NCI-H1694 (cell line): ENCODE measurements around the gene GRK1.
"Not testable (repeated sequence)": the region's sequence is repeated elsewhere in the genome, so short reads cannot be mapped to it uniquely, and the experiment has no call there.

ENCODE experiments used
- DNase-seq: peaks from one replicate; lab custom pipeline; 2025; lab: John Stamatoyannopoulos, UW

The GRK1 gene

GRCh38 chr13:113665597-113666328, 1.3 kb upstream of the GRK1 start:
- no peak for DNase-seq

DNA sequence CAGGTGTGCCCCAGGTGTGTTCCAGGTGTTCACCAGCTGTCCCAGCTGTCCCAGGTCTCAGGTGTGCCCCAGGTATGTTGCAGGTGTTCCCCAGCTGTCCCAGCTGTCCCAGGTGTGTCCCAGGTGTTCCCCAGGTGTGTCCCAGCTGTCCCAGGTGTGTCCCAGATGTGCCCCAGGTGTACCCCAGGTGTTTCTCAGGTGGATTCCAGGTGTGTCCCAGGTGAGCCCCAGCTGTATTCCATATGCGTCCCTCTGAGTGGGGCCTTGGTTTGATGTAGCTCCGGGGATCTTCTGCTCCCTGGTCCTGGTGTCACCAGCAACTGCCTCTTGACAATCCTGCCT, 719 bp upstream of the GRK1 start:
- DNase-seq, result no peak

- DNase-seq, result no peak
Measured at GRCh38 chr13:113667771-113668490, 912 bp downstream of the GRK1 start.

DNA sequence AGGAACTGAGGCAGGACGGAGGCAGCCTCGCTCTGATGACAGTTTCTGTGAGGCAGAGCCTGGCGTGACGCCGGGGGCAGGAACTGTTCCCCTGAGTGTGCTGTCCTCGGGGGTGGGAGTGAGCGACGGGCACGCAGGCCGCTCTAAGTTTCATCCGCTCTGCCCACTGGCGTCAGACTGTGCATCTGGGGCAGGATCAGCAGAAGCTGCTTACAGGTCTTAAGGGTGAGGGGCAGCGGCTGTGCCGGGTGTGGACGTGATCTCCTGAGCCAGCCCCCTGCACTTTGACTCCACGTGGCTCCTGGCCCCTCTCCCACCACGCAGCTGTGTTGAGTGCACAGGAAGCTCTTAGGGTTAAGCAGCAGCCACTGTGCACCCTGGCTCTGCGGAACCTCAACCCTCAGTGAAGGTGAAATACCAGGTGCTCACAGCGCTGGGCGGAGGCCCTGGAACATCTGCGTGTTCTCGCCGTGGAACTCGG, 1.5 kb downstream of the GRK1 start:
- no peak for DNase-seq

DNA sequence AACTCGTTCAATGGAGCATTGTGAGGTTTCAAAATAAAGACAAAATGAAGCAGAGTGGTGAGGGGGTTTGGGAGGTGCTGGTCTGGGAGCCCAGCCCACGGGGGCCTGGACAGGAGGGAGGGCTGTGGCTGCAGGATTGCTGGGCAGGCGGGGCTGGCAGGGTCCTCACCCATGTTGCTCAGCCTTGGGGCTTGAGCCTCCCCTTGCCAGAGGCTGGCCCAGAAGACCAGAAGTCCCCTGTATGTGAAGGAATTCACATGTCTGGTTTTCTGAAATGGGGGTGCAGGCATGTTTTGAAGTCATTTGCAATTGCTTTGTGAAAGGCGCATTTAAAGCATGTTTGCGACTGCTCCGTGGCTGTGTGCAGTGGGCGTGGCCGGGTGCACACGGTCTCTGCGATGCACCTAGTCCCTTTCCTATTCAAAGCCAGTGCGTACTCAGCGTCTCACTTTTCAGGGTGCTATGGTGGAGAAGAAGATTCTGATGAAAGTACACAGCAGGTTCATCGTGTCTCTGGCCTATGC, 2.3 kb downstream of the GRK1 start:
- DNase-seq, result no peak

- no peak for DNase-seq
Measured at GRCh38 chr13:113669755-113670341, 2.8 kb downstream of the GRK1 start.

- DNase-seq, result no peak
Measured at GRCh38 chr13:113670541-113670940, 3.5 kb downstream of the GRK1 start.

DNA sequence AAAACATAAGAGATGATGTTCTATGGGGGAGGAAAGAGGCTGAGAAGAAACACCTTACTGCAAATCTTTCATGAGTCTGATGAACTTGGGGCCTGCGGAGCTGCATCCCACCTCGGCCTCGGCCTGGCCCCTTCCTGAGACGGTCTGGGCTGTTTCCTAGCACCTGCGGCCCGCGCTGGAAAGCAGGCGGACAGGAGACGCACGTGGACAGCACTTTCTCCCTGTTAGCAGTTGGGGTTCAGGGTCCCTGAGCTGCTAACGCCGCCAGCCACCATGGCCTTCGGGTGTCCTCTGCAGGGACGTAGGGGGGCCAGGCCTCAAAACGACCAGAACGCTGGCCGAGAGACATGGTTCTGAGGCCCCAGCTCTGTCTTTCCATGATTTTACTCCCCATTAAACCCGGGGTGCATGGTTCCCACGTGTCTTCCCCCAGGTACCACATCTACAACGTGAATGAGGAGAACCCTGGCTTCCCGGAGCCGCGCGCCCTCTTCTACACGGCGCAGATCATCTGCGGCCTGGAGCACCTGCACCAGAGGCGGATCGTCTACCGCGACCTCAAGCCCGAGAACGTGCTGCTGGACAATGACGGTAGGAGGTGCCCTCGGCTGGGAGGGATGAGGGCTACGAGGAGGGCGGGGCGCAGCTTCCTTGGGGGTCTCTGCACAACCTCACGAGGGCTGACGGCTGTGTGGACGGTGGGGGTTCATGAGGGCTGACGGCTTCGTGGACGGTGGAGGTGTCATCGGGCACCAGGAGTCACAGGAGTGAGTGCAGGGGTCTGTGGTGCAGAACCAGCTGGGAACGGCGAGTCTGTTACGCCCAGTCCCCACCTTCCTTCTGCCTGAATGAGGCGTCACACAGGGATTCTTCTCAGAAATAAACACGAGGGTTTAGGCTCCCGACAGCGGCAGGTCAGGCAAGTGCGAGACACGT, 4.3 kb downstream of the GRK1 start:
- no peak for DNase-seq

GRCh38 chr13:113672002-113672651, 5.1 kb downstream of the GRK1 start:
- no peak for DNase-seq

DNA sequence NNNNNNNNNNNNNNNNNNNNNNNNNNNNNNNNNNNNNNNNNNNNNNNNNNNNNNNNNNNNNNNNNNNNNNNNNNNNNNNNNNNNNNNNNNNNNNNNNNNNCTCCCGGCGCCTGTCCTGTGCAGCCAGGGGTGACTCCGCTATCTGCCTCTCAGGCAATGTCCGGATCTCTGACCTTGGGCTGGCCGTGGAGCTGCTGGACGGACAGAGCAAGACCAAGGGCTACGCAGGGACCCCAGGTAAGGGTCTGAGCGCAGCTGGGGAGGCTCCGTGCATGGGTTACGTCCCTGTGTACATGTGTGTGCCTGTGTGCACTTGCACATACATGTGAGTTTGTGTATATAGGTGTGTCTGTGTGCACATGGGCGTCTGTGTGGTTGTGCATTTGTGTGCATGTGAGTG, 55.9 kb downstream of the GRK1 start:
- no peak for DNase-seq

- DNase-seq, result no peak
Measured at GRCh38 chr13:113723410-113724015, 56.5 kb downstream of the GRK1 start.

- DNase-seq, result no peak
Measured at GRCh38 chr13:113724016-113724758, 57.2 kb downstream of the GRK1 start.

DNA sequence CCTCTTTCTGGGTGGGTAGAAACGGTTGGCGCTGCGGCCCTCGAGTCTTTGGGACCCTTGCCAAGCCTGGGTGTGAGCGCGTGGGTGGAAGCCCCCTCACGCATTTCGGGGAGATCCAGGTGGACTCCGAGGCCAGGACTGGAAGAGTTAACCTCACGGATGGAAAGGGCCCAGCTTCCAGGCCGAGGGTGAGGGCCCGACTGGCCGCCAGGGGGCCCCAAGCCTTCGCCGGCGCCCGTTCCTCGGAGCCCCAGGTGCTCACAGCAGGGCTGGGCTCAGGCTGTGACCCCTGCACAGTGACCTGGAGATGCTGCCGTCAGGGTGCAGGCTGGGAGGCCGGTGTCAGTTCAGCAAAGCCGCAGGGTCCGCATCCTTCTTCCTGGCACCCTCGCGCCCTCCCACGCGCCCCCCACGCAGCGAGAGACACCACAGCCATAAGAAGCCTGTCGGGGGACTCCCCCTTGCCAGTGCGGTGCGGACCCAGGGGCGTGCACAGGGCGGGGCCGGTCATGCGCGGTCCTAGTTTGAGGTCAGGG, 57.8 kb downstream of the GRK1 start:
- DNase-seq, result peak; percentile 53

DNA sequence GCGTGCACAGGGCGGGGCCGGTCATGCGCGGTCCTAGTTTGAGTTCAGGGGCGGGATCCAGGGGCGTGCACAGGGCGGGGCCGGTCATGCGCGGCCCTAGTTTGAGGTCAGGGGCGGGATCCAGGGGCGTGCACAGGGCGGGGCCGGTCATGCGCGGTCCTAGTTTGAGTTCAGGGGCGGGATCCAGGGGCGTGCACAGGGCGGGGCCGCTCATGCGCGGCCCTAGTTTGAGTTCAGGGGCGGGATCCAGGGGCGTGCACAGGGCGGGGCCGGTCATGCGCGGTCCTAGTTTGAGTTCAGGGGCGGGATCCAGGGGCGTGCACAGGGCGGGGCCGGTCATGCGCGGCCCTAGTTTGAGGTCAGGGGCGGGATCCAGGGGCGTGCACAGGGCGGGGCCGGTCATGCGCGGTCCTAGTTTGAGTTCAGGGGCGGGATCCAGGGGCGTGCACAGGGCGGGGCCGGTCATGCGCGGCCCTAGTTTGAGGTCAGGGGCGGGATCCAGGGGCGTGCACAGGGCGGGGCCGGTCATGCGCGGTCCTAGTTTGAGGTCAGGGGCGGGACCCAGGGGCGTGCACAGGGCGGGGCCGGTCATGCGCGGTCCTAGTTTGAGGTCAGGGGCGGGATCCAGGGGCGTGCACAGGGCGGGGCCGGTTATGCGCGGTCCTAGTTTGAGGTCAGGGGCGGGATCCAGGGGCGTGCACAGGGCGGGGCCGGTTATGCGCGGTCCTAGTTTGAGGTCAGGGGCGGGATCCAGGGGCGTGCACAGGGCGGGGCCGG, 58.5 kb downstream of the GRK1 start:
- DNase-seq, result not testable (repeated sequence)

- DNase-seq, result not testable (repeated sequence)
Measured at GRCh38 chr13:113726106-113726821, 59.2 kb downstream of the GRK1 start.

DNA sequence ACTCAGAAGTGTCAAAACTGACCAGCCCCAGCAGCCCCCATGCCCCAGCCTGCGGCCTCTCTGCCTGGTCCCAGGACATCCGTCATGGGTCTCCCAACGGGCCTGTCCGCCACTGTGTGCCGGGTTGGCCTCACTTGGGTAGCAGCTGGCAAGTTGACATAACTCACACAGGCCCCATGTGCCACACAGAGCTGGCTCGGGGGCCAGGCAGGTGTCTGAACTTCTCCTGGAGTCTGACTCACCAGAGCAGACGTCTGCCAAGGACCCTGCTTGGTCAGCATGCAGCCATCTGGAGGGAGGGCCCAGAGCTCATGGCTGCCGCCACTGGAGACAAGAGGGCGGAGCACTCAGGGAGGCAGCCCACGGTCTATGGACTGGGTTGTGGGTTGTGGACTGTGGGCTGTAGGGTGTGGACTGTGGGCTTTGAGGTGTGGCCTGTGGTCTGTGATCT, 60.0 kb downstream of the GRK1 start:
- DNase-seq, result no peak

DNA sequence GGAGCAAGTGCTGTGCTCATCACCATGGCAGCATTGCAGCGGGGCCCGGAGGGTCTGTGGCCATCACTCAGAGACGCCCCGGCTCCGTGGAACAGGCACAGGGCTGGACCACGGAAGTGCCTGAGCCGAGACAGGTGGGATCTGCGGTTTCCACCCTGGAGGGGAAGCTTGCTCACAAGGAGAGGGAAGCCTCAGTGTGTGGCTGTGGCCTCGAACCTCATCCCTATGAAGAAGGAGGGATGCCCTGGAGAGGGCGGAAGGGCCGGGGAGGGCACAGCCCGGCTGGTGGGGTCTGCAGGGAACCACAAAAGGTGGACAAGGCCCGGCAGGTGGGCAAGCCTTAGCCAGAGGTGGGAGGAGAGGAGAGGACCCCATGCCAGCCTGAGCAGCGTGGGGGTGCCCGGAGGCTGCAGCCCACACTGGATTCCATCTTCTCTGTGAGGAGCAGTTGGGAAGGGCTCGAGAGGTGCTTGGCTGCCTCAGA, 61.6 kb downstream of the GRK1 start:
- DNase-seq, result no peak
